HG03354 (cell line): ENCODE results near the gene CACNB1.

Experiments used
- ATAC-seq: cut with Tn5 transposase; IDR thresholded peaks from one replicate; pipeline ENCODE4 v1.9.1; 2021; ENCODE audit warnings: mild to moderate bottlenecking; ENCODE audit not compliant: unreplicated experiment, poor library complexity, severe bottlenecking

The CACNB1 gene

DNA sequence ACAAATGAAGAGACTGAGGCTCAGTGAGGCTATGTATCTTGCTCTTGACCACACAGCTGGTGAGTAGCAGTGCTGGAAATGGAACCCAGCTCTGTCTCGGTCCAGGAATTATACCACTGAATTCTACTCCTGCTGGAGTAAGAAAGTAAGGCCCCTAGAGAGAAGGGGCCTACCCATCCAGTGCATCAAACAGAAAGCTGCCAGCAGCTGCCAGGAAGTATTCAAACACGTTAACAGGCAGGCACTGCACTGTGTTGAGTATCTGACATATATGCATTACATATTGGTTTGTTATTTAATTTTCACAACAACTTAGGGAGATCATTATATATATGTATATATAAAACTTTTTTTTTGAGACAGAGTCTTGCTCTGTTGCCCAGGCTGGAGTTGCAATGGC is 35.5 kb downstream of the CACNB1 start:
- ATAC-seq = no peak

- no peak for ATAC-seq
These were observed 38.8 kb downstream of the CACNB1 start for GRCh38 chr17:39158623-39159022.

DNA sequence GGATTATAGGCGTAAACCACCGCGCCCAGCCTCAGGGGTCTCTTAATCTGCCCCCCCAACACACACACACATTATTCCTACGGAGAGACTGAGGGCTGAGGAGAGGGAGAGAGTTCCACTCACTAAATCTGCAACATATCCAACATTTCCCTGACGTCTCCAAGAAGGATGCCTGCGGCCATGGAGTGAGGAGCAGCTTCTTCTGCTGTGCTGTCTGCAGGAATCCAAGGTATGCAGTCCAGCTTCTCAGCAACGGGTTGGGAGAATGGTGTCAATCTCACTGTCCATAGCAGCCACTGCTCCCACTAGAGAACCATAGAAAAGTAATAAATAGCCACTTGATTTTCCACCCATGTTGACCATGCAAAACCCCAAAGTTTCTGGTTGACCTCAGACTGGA is 41.0 kb downstream of the CACNB1 start:
- no peak for ATAC-seq

- no peak for ATAC-seq
These were observed 41.8 kb downstream of the CACNB1 start for GRCh38 chr17:39155654-39156053.

GRCh38 chr17:39153599-39154051 is 43.8 kb downstream of the CACNB1 start:
- peak; percentile 57 for ATAC-seq

DNA sequence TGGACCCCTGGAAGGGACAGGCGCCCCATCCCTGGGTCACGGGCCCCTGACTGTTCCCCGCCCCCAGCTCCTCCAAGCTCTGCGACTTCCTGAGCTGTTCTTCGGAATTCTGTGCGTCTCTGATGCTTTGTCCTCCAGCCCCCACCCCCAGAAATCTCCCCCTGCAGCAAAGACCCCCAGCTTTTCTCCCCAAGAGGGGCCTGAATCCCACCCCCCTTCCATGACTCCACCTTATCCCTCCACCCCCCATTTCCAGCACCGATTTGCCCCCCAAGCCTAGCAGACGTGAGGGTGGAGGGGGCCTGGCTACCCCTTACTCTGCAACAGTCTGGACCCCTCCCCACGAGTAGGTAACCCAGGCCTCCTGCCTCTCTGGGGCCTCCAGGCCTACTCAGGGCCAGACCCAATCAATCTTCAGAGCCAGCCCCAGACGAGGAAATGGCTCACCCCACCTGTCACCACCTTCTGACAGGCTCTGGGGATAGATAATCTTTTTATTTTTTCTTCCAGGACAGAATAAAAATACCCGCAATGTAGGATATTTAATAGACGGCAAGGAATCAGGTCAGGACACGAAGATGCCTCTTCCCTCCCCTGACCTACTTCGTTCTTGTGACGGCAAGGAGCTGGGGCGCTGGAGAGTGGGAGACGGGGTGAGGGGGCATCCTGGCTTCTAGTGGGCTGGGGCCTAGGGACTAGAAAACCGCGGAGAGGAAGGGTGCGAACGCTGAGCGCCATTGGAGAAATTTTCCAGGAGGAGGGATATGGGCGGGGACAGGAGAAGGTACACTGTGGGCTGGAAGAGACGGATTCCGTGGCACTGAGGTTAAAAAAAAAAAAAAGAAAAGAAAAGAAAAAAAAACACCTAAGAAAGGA is 45.3 kb downstream of the CACNB1 start:
- no peak for ATAC-seq

DNA sequence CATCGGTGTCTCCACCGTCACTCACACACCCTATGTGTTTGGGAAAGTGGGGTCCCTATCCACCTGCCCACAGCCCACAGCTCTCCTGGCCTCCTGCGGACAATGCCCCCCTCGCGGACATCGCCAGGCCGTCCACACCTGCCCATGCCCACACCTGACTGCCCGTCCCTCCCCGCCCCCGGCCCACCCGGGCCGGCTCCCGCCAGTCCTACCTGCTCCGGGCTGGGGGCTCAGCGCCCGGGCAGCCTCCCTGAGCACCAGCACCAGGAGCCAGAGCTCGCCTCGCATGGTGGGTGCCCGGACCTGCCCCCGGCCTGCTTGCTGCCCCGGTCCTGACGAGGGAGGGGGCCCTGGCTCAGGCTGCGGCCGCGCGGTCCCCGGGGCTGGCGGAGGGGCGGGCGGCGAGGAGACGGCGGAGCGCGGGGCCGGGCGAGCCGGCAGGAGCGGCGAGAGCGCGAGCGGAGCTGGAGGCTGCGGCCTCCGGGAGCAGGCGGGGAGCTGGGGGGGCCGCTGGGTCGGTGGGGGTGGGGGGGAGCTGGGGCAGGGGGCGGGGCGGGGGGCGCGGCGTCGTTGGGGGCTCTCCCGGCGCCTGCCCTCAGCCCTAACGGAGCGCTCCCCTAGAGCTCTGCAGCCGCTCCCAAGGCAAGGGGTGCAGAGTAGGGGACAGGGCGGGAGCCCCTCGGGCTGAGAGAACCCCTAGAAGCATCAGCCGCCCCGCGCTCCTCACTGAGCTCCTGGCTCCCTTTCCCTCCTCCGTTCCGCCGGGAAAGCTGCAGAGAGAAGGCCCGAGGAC is 46.1 kb downstream of the CACNB1 start, which contains the start of gene PLXDC1:
Gene PLXDC1, minus strand, starts transcription at position 488 of the 793 bp plus-strand sequence. Its CDS starts 200 bp downstream, at position 288.
- ATAC-seq = no peak

DNA sequence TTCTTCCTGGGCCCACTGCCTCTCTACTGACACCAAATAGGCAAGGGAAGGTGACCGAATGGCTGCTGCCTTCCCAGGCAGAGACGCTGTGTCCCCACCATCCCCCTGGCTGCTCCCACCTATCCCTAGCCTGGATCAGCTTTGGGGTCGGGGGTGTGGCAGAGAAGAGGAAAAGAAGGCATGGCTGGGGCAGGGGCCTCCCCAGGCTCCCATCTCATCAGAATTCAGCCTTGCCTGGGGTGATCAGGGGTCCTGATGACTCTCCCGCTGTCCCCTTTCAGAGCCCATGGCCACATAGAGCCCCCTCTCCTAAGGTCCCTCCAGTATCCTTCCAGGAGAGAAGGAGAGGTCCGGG is 46.7 kb downstream of the CACNB1 start:
- no peak for ATAC-seq

GRCh38 chr17:39150104-39150634 is 47.3 kb downstream of the CACNB1 start:
- no peak for ATAC-seq

DNA sequence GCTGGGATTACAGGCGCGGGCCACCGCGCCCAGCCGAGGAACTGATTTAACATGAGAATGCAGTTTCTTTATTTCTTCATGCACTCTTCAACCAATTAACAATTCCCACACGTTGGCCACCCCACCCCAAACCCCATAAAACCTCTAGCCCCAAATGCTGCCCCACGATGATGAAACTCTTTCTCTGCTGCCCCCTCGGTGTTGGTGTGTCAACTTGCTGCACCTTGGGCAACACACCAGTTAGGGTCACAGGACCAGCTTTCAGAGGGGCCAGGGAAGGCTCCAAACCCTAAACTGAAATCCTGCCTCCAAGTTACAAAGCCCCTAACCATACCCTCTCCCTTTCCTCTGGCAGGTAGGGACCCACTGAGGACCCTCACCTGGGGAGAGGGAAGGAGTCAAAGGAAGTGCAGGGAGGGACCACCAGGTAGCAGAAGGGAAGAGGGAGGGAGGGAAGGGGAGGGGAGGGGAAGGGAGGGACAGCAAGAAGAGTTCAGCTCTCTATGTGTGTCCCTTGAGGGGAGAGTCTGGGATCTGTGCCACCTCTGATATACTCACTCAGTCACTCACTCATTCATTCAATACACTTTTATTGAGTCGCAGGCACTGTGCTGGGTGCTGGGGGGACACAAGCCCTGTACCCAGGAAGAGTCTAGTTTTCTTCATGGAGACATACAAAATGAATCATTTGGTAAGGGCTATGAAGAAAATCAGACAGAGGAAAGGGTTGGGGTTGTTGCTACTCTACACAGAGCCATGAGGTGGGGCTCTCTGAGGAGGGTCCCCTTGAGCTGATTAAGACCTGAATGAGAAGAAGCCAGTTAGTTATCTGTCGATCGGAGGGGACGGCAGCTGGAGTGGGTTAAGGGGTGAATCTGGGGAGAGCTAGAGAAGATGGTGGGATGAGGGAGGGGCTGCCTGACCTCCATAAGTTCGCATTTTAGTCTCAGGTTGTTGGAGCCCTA is 50.0 kb downstream of the CACNB1 start:
- no peak for ATAC-seq

GRCh38 chr17:39146273-39146672 is 51.2 kb downstream of the CACNB1 start:
- ATAC-seq = no peak

DNA sequence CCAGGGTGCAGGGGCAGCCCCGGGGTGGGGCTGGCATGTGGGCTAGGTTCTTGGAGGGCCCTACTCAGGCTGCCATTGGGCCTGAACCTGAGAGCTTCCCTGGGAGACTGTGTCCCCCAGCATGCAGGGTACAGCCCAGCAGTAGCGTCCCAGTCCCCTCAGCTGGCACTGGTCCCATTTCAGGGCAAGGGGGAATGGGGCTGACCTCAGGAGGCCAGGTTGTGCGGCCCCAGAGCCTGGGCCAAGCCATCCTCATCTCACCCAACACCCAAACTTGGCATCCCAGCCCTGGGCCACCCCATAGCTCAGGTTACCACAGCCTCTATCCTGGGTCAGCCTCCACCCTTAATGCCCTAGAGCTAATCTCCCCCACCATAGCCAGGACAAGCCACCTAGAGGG is 52.3 kb downstream of the CACNB1 start:
- ATAC-seq = no peak

- no peak for ATAC-seq
These were observed 53.0 kb downstream of the CACNB1 start for GRCh38 chr17:39144416-39144840.

DNA sequence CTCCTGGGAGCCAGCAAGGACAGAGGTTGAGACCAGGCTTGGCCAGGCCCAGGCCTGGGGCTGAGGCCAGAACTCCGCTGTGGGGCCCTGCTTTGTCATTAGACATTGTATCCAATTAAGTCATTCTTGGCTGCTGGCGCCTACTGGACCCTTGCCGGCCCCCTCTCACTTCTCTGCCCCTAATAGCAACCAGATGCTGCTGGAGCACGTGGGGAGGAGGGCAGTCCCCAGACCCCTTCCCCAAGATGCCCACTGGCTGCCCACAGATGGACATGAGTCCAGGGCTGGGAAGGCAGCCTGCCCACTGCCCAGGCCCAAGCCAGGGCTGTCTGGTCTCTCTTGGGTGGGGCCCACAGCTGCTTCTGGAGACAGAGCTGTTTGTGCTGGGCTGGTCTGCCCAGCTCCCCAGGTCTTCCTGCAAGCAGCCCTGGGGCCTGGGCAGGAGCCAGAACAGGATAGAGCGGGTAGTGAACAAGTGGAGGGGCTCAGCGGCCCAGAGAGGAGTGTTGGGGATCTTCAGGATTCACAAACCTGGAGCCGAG is 53.8 kb downstream of the CACNB1 start:
- no peak for ATAC-seq

- no peak for ATAC-seq
These were observed 55.4 kb downstream of the CACNB1 start for GRCh38 chr17:39141915-39142664.

- no peak for ATAC-seq
These were observed 56.2 kb downstream of the CACNB1 start for GRCh38 chr17:39141294-39141693.

GRCh38 chr17:39139561-39139960 is 57.9 kb downstream of the CACNB1 start:
- no peak for ATAC-seq

DNA sequence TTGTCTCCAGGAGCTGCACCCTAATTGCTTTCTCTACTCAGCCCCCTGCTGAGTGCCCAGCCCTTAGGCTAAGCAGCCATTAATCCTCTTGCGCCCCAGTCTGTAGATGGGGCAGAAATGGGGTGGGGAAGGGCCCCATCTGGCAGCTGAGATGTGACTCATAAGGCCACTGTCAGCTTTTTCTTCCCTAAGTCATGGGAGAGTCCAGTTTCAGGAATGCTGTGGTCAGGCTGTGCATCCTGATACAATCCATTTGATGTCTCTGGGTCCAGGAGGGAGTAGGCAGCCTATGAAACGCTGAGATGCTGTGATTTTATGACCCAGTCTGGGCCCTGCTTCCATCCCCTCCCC is 58.3 kb downstream of the CACNB1 start:
- ATAC-seq = no peak
